Peyer's patch (tissue), 4 donors: Measurements from ENCODE around the gene TASOR2.

Experiments
- POLR2A ChIP-seq, 2 donors: fragments of 450-650 bp; IDR thresholded peaks; one replicate each; pipeline ENCODE4 v1.5.1; 2017; ENCODE audit warnings: antibody characterized with exemption in 2 of 2, mild to moderate bottlenecking in 2 of 2, moderate library complexity in 2 of 2
- TF ChIP-seq, protein P1 (sequence below), 6 experiments: fragments of 450-650 bp in 4 of 6; fragments of 200-600 bp in 2 of 6; sonication (generic) in 1 of 6; IDR thresholded peaks; one replicate each; pipeline ENCODE4 v1.5.1; 2017 to 2019; ENCODE audit warnings: antibody characterized with exemption in 6 of 6, mild to moderate bottlenecking in 3 of 6, moderate library complexity in 1 of 6

DNA sequence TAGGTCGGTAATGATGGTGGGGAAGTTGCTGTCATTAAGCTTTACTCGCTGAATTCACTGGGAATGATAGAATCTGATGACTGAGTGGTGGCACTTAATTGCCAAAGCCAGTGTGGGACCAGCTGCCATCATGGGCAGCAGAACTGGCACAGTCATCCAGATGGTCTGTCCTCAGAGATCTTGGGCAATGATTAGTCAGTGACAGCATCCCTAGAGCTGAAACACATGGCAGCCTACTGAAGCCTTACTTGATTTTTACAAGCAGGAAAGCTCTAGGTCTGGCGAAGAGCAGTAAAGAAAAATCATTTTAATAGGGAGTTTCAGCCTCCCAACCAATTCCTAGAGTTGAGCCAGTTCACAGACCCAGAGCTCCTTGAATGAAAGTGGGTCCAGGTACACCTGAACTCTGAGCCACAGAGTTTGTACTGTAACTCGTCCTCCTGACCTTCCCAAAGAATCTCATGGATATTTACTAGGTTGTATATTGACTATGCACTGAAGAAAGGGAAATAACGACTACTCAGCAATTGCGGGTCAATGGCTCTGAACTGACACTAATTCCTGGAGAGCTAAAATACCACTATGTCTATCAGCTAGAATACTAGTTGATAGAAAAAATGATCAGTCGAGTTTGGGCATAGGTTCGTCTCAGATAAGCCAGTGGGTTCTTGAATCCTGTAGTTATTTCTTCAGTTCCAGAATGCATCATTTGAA is 13.8 kb upstream of the TASOR2 start:
- no peak for TF ChIP-seq POLR2A (IDR thresholded peaks at IDR 0.05)
- TF ChIP-seq, protein P1, sequence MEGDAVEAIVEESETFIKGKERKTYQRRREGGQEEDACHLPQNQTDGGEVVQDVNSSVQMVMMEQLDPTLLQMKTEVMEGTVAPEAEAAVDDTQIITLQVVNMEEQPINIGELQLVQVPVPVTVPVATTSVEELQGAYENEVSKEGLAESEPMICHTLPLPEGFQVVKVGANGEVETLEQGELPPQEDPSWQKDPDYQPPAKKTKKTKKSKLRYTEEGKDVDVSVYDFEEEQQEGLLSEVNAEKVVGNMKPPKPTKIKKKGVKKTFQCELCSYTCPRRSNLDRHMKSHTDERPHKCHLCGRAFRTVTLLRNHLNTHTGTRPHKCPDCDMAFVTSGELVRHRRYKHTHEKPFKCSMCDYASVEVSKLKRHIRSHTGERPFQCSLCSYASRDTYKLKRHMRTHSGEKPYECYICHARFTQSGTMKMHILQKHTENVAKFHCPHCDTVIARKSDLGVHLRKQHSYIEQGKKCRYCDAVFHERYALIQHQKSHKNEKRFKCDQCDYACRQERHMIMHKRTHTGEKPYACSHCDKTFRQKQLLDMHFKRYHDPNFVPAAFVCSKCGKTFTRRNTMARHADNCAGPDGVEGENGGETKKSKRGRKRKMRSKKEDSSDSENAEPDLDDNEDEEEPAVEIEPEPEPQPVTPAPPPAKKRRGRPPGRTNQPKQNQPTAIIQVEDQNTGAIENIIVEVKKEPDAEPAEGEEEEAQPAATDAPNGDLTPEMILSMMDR (IDR thresholded peaks at IDR 0.05) = no peak
